ENCODE results near the gene RBPJL.
A peak's percentile ranks its signal among the peaks of the same experiment; 100 is the strongest.

The RBPJL gene

GRCh38 chr20:45361793-45362192, 55.2 kb downstream of the RBPJL start:
- no peak for DNase-seq (ENCODE audit: low spot score)

- peak; percentile 100 for DNase-seq (ENCODE audit: low spot score)
These were observed 56.4 kb downstream of the RBPJL start, which contains the start of gene SYS1 for GRCh38 chr20:45362804-45363610. TSS of gene SYS1 (plus strand) at chr20:45363156. CDS start at chr20:45363532, 376 bp downstream.

GRCh38 chr20:45363611-45364492, 57.2 kb downstream of the RBPJL start:
- DNase-seq (ENCODE audit: low spot score) = no peak

- no peak for DNase-seq (ENCODE audit: low spot score)
These were observed 58.9 kb downstream of the RBPJL start for GRCh38 chr20:45365444-45365970.

GRCh38 chr20:45366192-45366591, 59.6 kb downstream of the RBPJL start:
- DNase-seq (ENCODE audit: low spot score) = no peak

- DNase-seq (ENCODE audit: low spot score) = no peak
These were observed 60.0 kb downstream of the RBPJL start for GRCh38 chr20:45366631-45367030.

- DNase-seq (ENCODE audit: low spot score) = no peak
These were observed 60.5 kb downstream of the RBPJL start for GRCh38 chr20:45367126-45367525.

Data from COLO829 (cell line).